GM18867 (cell line): ENCODE data around the gene JAZF1.

Experiments
- ATAC-seq: cut with Tn5 transposase; IDR thresholded peaks from one replicate; pipeline ENCODE4 v1.9.1; 2021; ENCODE audit warnings: mild to moderate bottlenecking, moderate library complexity; ENCODE audit not compliant: unreplicated experiment

The JAZF1 gene

DNA sequence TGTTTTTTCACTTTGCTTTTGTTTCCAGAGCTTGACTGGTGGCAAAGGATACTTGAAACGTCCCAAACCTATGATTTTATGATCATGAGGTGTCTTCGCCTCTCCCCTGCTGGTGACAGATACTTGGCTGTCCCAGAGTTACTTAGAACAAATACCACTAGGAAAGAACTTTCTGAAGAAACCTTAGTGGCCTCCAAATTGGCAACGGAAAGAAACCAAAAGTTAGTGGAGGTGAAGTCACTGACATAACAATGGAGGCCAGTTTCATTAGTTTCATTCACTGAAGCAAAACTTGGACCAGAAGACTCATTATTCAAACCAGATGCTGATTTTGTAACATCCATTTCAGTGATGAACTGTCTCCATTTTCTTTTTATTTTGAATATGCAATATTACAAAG, 68.6 kb downstream of the JAZF1 start:
- ATAC-seq, result no peak

DNA sequence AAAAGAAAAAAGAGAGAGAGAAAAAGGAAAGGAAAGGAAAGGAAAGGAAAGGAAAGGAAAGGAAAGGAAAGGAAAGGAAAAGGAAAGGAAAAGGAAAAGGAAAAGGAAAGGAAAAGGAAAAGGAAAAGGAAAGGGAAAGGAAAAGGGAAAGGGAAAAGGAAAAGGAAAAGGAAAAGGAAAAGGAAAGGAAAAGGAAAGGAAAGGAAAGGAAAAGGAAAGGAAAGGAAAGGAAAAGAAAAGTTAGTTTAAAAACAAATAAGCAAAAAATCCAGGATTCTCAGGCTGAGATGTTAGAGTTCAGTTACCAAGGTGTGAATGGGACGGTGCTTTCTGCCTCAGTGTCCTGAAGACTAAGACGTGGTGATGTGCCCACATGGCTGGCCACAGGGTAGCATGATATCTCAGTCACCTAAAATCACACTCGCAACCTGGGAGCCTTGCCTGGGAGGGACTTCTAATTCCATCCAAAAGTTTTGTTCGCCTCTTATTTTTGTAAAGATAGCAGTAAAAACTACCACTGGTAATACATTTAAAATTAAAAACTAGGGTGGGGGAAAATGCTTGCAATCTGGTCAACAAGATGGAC, 70.1 kb downstream of the JAZF1 start:
- ATAC-seq, result no peak

DNA sequence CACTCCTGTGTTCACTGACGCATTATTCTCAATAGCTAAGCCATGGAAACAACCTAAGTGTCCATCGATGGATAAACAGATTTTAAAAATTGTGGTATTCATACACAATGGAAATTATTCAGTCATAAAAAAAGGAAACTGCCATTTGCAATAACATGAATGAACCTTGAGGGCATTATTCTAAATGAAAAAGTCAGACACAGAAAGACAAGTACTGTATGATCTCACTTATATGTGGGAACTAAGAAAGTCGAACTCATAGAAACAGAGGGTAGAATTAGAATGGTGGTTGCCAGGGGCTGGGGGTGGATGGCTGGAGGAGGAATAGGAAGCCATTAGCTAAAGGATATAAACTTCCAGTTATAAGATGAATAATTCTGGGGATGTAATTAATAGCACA, 71.8 kb downstream of the JAZF1 start:
- ATAC-seq, result no peak

DNA sequence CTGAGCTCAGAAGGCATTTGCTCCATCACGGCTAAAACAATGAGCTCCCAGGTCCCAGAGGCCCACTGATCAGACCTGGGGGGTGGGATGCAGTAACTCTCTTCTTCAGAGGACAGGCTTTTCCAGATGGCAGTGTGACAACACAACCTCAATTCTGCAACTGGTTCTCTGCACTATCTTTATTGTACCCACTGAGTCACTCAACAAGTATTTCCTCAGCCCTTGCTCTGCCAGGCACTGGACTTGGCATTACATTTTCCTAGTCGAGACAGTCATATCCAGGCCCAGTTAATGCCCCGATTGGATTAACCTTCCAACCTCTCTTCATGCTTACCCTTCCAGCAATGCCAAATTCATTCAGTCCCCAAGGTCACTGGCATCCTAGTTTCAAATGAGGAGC, 72.6 kb downstream of the JAZF1 start:
- no peak for ATAC-seq

DNA sequence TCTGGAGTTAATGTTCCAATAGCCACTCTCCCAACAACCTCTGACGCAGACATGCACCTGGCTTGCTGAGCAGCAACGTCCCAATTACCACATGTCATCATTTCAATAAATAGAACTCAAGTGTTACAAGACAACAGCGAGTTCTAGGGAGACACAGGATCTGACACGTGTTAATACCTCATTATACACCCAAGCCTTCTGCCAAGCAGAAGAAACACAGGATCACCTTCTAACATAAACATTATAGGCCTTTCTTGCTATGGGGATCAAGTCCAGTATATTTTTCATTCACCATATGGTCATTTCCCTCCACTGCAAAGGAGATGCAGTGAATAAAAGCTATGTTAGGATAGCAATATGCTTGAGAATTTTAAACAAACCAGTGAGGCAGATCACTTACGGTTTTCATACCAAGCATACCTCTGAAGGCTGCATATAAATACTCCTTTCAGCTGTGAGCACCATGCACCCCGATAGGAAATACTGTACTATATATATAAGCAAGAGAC, 74.2 kb downstream of the JAZF1 start:
- no peak for ATAC-seq

DNA sequence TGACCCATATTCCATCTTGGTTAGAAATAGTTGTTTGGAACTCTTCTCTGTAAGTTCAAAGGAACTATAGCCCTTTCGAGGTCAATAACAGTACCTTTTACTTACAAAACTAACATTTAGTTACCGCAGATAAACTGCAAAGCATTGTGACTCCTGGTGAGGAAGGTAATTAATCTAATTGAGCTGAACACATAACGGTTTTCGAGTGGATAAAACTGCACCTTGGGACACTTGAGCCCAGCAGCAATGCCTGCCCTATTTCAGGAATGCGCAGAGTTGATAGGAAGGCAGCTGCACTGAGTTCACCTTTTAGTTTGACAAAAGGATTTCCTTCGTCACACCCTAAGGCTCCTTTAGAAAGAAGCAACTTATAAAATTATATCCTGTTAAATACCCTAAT, 75.4 kb downstream of the JAZF1 start:
- ATAC-seq, result no peak

DNA sequence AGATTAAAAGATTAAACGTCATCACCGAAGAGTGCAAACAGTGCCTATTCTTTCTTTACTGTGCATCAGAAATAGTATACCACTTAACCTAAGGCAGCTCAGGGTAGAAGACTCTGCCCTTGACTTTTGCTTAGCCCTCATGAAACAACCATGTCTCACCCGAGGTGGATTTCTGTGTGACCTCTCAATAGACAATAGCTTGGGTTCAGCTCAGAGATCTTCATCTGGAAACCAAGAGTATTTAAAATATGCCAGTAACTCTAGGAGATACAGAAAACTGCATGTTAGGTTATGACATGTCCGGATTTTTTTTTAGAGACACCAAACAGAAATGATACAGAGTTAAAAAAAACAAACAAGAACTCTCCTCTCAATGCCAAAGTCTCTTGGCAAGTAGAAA, 75.8 kb downstream of the JAZF1 start:
- no peak for ATAC-seq

DNA sequence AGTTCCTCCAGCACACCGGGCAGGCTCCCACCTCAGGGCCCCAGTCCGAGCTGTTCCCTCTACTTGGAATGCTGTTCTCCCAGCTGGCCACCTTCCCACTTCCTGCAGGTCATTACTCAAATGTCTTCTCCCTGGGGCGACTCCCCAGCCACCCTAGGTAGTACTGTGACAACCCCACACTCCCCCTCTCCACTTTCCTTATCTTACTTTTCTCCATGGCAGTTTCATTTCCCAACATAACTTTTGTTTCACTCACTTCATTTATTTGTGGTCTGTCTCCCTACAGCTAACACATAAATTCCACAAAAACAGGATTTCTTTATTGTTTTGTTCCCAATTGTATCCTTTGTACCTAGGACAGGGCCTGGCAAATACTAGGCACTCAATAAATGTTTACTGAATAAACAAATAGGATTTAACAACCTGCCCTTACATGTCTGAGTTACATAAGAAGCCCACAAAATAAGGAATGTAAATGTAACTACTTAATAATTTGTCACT, 76.5 kb downstream of the JAZF1 start:
- no peak for ATAC-seq

DNA sequence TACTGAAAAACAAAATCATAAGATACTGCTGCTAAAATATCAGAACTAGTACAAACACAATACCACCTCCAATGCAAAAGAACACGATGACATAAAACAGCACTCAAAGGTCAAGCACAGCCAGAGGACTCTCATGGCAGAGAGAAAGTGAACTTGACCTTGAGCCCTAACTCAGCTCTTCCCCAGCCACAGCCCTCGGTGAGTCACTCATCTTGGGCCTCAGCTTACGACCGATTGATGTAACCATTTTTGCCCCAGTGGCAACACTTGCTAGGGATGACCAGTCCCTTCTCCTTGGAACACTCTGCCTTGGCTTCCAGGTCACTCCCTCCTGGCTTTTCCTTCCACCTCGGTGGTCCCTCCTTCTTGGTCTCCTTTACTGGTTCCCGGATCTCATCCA, 77.8 kb downstream of the JAZF1 start:
- no peak for ATAC-seq

DNA sequence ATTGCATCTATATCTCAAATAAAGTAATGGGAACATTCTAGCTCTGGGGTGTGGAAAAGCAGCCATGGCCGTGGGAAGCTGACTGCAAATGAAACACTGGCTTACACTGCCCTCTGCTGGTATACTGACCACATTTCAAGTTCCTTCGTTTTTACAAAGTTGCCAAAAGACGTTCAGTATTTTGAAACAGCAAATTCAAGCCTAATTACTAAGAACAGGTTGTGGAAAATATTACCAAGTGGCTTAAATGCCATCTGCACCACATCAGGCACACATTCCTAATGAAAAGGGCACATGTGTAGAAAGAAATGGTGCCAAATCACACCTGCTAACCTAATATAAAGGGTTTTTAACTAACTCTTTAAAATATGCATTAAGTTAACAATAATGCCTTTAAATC, 83.9 kb downstream of the JAZF1 start:
- ATAC-seq, result no peak

DNA sequence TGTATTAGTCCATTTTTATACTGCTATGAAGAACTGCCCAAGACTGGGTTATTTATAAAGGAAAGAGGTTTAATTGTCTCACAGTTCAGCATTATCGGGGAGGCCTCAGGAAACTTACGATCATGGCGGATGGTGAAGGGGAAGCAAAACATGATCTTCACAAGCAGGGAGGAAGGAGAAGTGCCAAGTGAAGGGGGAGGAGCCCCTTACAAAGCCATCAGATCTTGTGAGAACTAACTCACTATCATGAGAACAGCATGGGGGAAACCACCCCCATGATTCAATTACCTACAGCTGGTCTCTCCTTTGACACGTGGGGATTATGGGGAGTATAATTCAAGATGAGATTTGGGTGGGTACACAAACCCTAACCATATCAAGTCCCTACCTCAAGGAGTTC, 85.4 kb downstream of the JAZF1 start:
- no peak for ATAC-seq

DNA sequence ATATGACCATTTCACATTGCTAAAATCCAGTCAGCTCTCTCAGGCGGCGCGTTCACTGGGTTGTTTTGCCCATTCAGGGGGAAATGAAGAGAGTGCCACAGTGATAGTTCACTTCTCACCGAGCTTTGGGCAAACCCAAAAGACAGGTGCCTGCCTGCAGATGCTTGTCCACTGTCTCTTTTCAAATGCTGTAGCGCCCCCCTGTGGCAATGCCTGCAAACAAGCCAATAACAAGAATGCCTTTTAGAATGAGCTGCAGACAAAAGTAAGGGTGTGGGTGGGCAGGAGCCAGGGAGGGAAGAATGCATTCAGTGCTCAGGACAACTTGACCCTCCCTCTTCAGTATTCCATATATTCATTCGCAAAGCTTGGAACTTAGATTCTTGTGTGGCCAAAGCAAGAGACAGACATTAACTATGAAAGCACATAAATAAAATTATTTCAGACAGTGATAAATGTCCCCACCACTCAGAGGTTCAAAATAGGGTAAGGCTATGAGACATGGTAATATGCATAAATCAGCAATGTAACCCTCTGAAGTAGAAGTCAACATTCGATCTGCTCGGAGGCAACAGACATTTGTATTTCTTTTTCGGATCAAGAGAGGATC, 86.9 kb downstream of the JAZF1 start:
- ATAC-seq, result no peak

DNA sequence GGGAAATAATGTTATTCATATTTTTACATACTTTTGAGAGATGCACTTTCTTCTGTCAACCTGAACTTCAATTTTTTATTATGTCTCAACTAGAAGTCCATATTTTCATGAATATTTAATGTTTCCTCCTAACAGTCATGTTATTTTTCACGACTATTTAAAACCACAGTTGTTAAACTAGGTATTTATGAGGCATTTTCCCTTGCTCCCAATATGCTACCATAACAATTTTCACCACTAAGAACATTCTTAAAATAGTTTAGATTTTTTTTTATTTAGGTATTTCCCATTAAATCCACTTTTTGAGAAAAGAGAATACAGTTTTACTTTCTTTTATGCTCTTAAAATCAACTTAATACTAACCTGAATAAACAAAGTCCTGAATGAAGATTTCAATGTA, 89.4 kb downstream of the JAZF1 start:
- ATAC-seq, result no peak

DNA sequence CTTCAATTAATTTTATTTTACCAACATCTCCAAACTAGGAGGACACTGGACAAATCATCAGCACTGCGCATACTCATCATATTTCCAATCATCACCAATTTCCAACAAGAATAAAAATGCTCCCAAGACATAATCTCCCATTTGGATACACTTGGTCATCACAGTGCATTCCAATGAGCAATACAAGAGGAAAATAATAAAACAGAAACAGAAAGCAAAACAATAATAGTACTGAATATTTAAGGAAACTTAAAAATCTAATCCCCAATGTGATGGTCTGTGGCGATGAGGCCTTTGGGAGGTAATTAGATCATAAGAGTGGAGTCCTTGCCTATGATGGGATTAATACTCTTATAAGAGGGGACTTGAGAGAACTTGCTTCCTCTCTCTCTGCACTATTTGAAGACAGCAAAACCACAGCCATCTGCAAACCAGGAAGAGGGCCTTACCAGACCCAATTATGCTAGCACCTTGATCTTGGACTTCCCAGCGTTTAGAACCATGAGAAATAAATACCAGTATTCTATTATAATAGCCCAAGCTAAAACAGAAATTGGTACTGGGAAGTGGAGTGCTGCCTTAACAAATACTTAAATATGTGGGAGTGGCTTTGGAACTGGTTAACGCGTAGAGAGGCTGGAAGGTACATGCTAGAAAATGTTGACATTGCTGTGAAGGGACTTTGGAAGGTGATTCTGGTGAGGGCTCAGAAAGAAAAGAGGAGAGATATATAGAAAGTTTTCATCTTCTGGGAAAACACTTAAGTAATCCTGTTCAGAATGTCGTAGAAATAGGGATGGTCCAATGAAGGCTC, 91.5 kb downstream of the JAZF1 start:
- ATAC-seq, result no peak

DNA sequence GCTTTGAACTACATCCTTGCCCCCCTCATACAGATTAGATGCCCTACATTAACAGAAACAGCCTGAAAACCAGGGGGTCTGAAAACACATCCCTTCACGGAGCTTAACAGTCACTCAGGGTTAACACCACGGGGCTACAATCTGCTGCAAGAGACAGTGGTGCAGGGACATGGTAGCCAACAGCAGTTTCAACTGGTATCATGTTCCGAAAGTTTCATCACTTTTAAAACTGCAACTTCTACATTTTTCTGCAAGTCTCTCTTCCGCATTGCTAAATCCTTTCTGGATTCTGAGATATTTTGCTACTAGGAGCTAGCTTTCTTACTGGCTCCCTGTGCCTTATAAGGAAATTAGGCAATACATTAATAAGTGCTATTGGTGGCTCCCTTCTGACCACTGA, 92.6 kb downstream of the JAZF1 start:
- no peak for ATAC-seq

DNA sequence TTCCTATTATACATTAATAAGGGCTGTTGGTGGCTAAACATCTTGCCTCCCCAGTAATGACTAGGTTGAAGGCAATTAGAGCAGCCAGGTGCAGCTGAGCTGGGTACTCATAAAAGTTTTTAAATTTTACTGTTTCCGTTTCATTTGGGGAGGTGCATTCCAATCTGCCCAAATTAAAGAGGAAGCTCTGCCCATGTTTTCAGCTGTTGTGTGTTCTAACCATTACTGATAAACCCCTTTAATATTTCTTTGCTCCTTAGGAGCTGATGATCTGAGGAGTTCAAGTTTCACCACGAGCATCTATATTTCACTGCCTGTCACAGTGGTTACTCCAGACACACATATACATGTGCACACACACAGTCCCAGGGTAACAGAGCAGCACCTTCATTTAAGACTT, 94.4 kb downstream of the JAZF1 start:
- ATAC-seq, result no peak

DNA sequence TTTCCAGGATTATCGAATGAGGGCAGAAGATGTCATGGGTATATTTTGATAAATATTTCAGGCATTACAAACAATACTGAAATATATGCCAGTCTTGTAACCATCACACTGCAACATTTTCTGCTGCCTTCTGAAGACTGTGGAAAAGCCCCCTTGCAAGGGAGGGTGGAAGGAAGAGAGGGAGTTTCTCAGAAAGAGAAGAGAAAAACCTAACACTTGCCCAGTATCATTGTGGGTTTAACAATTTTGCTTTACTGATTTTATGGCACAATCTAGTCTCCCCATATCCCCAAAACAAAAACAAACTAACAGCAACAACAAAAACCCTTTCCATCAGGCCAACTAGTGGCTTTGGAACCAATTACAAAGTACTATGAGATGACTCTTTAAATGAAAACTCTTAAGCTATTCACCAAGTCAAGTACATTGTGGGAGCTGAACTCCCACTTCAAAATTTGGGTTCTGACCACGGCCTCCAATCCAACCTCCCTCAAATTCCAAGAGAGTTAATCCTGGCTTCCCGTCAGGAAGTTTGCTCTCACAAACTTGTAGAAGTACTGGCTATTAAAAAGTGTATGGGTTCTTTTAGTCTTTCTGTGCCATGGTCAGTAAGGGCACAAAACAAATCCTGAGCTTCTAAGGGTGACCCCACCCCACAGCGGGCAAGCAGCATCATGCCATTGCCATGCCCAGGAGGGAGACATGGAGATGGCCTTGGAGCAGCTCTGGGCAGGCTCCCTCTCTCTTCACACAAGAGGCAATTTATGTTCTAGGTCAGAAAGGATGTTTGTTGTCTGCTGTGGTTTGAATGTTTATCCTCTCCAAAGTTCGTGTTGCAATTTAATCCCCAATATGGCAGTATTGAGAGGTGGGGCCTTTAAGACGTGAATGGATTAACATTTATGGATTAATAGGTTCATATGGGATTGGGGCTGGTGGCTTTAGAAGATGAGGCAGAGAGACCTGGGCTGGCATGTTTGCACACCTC, 96.3 kb downstream of the JAZF1 start:
- ATAC-seq, result no peak

DNA sequence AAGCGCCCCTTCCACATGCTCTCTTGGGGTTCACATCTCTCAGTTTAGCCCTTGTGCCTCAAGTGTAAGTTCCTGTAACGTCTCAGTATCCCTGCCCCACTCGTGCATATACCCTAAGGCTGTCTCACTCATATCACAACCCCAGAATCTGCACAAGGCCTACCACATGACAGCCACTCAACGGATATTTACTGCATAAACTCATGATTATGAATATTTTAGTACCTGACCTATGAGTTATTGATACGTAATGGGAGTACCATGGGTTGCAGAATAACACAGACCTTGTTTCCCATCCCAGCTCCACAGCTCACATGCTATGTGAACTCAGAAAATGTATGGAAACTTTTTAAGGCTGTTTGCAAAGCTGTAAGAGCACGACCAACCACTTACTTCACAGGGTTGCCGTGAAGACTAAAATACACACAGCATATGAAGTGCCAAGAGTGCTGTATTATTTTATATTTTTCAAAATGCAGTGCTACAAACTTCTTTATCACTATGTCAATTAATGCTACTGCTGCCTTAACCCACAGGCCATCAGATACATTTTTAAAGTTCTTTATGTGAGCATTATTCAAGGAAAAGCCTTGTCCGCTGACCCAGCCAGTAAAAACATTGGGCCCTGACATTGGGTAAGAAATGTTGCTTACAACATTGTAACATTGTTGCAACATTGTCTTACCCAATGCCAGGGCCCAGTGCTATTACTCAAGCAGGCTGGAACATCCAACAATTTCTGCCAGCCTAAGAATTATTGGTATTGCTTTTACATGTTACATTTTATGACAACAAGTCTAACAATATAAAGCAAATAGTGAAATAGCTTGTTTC, 97.2 kb downstream of the JAZF1 start:
- ATAC-seq, result no peak

DNA sequence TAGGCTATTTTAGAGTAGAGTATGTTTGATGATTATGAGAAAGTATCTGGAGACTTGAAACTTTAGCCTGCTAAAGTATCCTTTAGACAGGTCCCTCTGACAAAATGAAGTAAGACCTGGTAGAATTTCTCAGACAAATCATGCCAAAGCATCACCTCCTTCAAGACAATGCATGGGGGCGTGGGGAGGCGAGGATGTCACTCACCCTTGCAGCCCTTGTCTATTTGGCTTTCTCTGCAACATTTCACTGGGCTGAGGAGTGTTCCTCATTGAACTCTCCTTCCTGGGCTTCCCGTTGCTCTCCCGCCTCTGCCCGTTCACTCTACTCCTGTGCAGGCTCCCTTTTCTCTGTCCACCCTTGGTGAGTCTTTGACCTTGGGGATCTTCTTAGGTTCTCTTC, 98.5 kb downstream of the JAZF1 start:
- ATAC-seq, result no peak

DNA sequence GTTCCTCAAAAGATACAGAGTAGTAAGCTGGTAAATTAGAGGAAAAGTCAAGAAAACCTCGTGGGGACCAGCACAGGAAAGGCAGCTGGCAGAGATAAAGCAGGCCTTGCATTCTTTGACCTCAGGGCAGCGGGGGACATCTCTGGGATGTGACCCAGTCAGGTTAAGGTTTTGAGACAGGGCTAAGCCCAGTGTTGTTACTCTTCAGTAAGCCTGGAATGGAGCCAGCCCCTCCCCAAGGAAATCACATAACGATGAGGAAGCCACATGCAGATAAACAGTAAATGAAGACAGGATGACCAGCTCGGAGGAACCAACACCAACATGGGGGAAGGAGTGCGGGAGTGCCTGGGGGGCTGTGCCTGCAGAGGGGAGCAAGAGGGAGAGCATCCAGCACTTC, 99.6 kb downstream of the JAZF1 start:
- ATAC-seq, result no peak
